Measurements from ENCODE around the gene IQSEC1. TPM values are rescaled to one million over a fixed set of nuclear protein-coding genes. Genes with fewer than 3 reads are reported as not detected.

The IQSEC1 gene
- total and polyA plus RNA-seq, 2 experiments from 2014 or later, result 17.8 to 51.7 TPM

DNA sequence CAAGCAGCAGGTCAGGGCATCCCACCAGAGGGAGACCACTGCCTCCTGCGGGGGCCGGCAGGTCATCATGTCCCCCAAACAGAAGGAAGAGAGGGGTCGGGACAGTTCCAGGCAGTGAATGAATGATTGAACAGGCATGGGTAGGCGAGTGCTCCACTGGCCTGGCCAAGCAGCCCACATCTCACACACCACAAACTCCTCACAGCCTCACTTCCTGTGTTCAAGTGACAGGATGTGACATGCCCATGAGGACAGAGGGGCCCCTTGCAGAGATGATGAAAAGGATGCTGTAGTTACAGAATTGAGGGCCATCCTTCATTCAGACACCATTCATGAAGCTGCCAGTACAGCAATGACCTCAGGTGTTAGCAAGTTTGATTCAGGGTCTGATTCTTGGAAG, 3.7 kb downstream of the IQSEC1 start:
- H3K27me3 ChIP-seq, result peaks cover 32% of the 10 kb centered on the region
- no peaks in the 10 kb centered on the region for H3K36me3 ChIP-seq
- no peaks in the 10 kb centered on the region for H3K4me1 ChIP-seq (ENCODE audit: low read depth)
- no peaks in the 10 kb centered on the region for H3K9me3 ChIP-seq (ENCODE audit: low read depth)
- no peak overlapping the region for H3K27ac ChIP-seq
- DNase-seq (ENCODE audit: low read depth in 1 of 2, low spot score in 1 of 2), result no peak
- TF ChIP-seq CTCF (IDR thresholded peaks at IDR 0.05; ENCODE audit: low read depth, low read length), result no peak
- H3K4me3 ChIP-seq, result no peak overlapping the region

- no peak for DNase-seq (ENCODE audit: low read depth in 1 of 2, low spot score in 1 of 2)
- TF ChIP-seq CTCF (IDR thresholded peaks at IDR 0.05; ENCODE audit: low read depth, low read length), result no peak
These were observed 4.8 kb downstream of the IQSEC1 start for GRCh38 chr3:13068269-13069010.

DNA sequence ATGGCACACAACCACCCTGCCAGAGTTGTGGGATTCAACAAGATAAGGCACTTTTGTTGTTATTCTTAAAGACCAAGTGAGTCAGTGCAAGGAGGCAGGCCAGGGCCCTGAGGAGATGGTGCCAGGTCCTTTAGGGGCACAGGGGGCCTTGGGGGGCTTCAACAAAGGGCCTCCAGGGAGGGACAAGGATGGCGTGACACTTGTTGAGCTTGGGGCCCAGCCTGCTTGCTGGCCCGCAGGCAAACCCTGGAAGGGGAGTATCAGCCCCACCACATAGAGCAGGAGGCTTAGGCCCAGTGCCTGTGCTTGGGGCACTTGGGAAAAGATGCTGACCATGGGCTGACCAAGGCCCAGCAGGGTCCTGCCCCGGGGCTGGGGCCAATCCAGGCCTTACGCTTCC, 5.5 kb downstream of the IQSEC1 start:
- peaks cover 14% of the 10 kb centered on the region for H3K27me3 ChIP-seq
- no peak for TF ChIP-seq CTCF (IDR thresholded peaks at IDR 0.05; ENCODE audit: low read depth, low read length)
- no peaks in the 10 kb centered on the region for H3K4me1 ChIP-seq (ENCODE audit: low read depth)
- H3K4me3 ChIP-seq, result no peak overlapping the region
- H3K36me3 ChIP-seq, result no peaks in the 10 kb centered on the region
- no peak for DNase-seq (ENCODE audit: low read depth in 1 of 2, low spot score in 1 of 2)
- no peak overlapping the region for H3K27ac ChIP-seq
- H3K9me3 ChIP-seq (ENCODE audit: low read depth), result no peaks in the 10 kb centered on the region

More at GRCh38 chr3:13068269-13069010, 4.8 kb downstream of the IQSEC1 start:
- peaks cover 21% of the 10 kb centered on the region for H3K27me3 ChIP-seq
- no peak overlapping the region for H3K27ac ChIP-seq
- H3K4me1 ChIP-seq (ENCODE audit: low read depth), result no peaks in the 10 kb centered on the region
- H3K4me3 ChIP-seq, result no peak overlapping the region
- no peaks in the 10 kb centered on the region for H3K9me3 ChIP-seq (ENCODE audit: low read depth)
- no peaks in the 10 kb centered on the region for H3K36me3 ChIP-seq

GRCh38 chr3:13066834-13067233, 6.4 kb downstream of the IQSEC1 start:
- no peak for TF ChIP-seq CTCF (IDR thresholded peaks at IDR 0.05; ENCODE audit: low read depth, low read length)
- no peaks in the 10 kb centered on the region for H3K36me3 ChIP-seq
- peaks cover 5% of the 10 kb centered on the region for H3K27me3 ChIP-seq
- no peak for DNase-seq (ENCODE audit: low read depth in 1 of 2, low spot score in 1 of 2)
- H3K27ac ChIP-seq, result no peak overlapping the region
- H3K4me1 ChIP-seq (ENCODE audit: low read depth), result no peaks in the 10 kb centered on the region
- H3K4me3 ChIP-seq, result no peak overlapping the region
- no peaks in the 10 kb centered on the region for H3K9me3 ChIP-seq (ENCODE audit: low read depth)

- H3K27ac ChIP-seq, result no peak overlapping the region
- TF ChIP-seq CTCF (IDR thresholded peaks at IDR 0.05; ENCODE audit: low read depth, low read length), result no peak
- no peak for DNase-seq (ENCODE audit: low read depth in 1 of 2, low spot score in 1 of 2)
- H3K9me3 ChIP-seq (ENCODE audit: low read depth), result no peaks in the 10 kb centered on the region
- H3K27me3 ChIP-seq, result peaks cover under 1% of the 10 kb centered on the region
- H3K4me1 ChIP-seq (ENCODE audit: low read depth), result no peaks in the 10 kb centered on the region
- H3K4me3 ChIP-seq, result no peak overlapping the region
- H3K36me3 ChIP-seq, result no peaks in the 10 kb centered on the region
These were observed 7.0 kb downstream of the IQSEC1 start for GRCh38 chr3:13066236-13066635.
